GM12801 (cell line): ENCODE results near the gene C11orf21.

Source experiments
- TF ChIP-seq, protein P1 (sequence below): IDR thresholded peaks from one replicate; pipeline ENCODE4 v1.5.1; 2011; ENCODE audit warnings: control low read depth; ENCODE audit not compliant: insufficient read length; ENCODE audit errors: extremely low read depth

The C11orf21 gene

DNA sequence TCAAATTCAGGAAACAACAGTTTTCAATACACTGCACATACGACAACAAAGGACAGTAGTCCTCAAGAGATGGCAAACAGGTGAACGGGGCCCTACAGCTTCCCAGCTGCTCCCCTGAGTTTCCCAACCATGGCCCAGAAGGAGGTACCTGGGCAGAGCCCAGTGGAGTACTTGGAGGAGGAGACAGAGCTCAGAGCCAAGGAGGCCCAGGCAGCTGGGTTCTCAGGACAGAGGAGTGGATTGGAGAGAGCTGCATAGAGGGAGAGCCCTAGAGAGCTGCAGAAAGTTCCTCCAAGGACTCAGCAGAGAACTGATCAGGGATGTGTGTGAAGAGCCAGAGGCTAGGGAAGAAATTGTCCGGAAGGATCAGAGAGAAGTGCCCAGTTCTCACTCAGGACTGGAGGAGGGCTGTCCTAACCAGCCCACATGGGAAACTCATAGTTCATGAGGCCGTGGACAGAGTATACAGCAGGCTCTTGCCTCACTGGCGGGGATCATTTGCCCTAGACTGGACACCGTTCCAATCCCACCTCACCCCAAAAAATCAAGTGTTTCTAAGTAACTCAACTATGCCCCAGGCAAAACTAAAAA is 23.7 kb downstream of the C11orf21 start:
- TF ChIP-seq, protein P1, sequence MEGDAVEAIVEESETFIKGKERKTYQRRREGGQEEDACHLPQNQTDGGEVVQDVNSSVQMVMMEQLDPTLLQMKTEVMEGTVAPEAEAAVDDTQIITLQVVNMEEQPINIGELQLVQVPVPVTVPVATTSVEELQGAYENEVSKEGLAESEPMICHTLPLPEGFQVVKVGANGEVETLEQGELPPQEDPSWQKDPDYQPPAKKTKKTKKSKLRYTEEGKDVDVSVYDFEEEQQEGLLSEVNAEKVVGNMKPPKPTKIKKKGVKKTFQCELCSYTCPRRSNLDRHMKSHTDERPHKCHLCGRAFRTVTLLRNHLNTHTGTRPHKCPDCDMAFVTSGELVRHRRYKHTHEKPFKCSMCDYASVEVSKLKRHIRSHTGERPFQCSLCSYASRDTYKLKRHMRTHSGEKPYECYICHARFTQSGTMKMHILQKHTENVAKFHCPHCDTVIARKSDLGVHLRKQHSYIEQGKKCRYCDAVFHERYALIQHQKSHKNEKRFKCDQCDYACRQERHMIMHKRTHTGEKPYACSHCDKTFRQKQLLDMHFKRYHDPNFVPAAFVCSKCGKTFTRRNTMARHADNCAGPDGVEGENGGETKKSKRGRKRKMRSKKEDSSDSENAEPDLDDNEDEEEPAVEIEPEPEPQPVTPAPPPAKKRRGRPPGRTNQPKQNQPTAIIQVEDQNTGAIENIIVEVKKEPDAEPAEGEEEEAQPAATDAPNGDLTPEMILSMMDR = no peak

DNA sequence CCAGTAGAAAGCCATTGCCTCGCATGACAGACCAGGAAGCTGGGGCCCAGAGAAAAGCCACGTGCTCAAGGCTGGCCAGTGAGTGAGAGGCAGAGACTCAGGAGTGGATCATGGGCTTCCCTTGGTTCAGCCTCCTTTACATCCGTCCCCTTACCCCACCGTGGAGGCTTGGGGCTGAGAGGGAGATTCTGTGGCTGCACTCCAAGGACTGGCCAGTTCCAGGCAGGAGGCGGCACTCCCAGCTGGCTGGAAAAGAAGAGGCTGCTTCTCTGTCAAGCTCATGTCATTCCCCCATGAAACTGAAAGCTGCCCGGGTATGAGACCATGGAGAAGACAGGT is 24.7 kb downstream of the C11orf21 start:
- TF ChIP-seq, protein P1 = no peak

DNA sequence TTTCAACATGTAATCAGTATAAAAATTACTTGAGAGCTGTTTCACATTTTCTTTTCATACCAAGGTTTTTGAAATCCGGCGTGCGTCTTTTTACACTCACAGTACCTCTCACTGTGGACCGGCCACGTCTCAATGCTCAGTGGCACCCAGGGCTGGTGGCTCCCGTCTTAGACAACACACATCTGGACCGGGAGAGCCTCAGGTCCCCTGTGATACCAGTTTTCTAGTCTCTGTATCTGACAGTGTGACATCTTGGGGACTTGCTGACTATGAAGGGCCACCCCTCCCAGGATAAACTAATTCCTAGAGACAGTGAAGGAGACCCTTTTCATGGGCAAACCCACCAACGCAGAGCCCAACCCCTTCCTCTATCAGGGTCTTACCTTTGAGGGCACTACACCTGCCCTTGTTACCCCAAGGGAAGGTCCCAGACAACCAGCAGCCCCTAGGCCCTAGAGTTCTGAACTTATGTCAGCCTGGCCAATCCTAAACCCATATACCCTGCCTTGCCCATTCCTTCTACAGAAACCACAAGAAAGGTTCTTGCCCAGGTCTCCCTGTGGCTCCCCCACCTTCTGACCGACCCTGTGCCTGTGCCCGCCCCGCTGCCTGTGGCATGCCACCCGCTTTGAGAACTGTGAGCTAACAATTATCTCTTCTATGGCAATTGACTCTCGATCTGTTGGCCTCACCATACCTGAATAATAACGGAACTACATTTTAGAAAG is 25.3 kb downstream of the C11orf21 start:
- TF ChIP-seq, protein P1 = no peak

DNA sequence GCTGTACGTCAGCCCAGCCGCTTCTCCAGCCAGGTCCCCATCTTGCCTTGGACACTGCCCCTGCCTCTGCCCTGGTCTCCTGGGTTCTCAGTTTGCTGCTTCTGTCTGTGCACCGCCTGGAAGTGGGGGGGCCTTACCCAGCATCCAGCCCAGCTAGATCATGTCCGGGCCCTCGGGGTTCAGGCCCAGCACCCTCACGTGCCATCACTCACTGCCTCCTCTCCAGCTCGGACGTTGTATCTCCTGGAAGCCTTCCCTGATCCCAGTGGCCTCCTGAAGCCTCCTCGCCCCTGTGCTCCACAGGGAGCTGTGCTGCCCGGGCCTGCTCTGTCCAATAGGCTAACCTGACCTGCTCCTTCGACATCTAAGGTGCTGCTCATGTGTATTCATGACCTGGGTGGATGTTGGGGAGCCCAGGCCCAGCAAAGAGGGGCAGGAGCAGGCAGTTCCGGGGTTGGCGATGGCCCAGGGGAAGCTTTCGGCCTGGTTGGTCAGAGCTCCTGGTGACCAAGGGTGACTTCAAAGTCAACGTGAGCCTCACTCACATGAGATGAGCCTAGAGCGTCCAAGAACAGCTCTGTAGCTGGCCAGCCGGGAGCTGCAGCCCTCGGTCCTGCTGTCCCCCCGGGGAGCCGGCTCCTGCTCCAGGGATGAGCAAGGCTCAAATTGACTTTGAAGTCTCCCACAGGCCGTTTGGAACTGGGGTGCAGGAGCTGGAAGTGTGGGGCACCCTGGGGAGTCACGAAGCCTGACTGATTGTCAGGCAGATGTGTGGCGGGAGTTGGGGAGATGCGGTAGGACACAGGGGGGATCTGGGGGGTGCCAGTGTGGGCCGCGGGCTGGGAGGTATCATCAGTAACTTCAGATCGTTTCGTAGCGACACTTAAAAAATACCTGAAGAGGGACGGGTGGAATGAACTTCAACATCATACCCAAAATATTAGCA is 26.1 kb downstream of the C11orf21 start:
- TF ChIP-seq, protein P1 = no peak

DNA sequence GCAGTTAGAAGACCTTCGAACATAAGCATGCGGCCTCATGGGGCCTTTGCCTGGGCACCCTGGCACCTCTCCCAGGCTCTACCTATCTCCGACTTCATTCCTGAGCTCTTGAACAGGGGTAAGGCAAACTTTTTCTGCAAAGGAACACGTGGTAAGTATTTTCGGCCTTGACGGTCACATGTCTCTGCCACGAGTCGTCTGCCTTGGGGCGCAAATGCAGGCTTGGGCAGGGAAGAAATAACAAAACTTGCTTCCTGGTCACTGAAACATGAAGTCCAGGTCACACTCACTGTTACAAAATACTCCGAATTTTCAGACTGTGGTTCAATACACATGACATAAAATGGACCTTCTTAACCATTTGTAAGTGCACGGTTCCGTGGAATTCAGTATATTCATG is 27.9 kb downstream of the C11orf21 start:
- TF ChIP-seq, protein P1 = no peak

DNA sequence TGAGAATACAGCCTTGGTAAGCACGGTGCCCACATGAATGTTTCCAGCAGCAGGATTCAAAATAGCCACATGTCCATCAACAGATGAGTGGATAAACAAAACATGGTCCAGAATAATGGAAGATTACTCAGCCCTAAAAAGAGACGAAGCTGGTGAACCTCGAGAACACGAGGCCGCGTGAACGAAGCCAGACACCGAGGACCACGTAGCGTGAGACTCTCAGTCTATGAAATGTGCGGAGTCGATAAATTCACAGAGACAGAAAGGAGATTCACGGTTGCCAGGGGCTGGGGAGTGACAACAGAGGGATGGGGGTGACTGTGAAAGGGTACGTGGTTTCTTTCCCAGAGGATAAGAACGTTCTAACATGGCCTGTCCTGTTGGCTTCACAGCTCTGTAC is 28.4 kb downstream of the C11orf21 start:
- TF ChIP-seq, protein P1 = no peak

DNA sequence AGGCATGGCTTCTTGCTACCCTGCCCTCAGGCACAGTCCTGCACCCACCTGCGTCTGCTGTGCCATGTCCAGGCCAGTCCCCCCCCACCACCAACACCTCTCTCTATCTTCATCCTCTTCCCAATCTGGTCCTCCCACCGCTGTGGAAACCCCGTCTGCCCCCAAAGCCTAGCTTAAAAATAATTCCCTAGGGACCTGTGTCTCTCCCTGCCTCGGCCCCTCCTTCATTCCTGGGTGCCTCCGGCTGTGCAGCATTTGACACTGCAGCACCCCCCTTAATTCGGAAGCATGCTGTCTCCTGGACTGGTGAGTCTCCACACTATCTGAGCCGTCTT is 28.8 kb downstream of the C11orf21 start:
- TF ChIP-seq, protein P1 = no peak
